Effector memory CD4-positive, alpha-beta T cell (primary cell): ENCODE measurements around the gene AGTR1.

Experiments
- DNase-seq, 3 donors: peaks; one replicate each; pipeline ENCODE4 v3.0.0-alpha.2; 2020
- H3K27ac ChIP-seq: 2 replicates; pipeline ENCODE4 v1.7.0; 2013; ENCODE audit warnings: mild to moderate bottlenecking, low read length, moderate library complexity; ENCODE audit not compliant: insufficient read depth, poor library complexity, severe bottlenecking
- H3K27me3 ChIP-seq: replicated peaks from 2 replicates; pipeline ENCODE4 v1.7.0; 2013; ENCODE audit warnings: mild to moderate bottlenecking, low read length; ENCODE audit not compliant: insufficient read depth, control insufficient read depth, poor library complexity, severe bottlenecking
- H3K36me3 ChIP-seq: 2 replicates; pipeline ENCODE4 v1.7.0; 2013; ENCODE audit warnings: mild to moderate bottlenecking, low read length, moderate library complexity; ENCODE audit not compliant: control insufficient read depth, insufficient read depth
- H3K4me1 ChIP-seq: 2 replicates; pipeline ENCODE4 v1.7.0; 2013; ENCODE audit warnings: low read length, mild to moderate bottlenecking; ENCODE audit not compliant: control insufficient read depth, insufficient read depth, poor library complexity, severe bottlenecking
- H3K4me3 ChIP-seq: 2 replicates; pipeline ENCODE4 v1.7.0; 2013; ENCODE audit warnings: low read length, low read depth, mild to moderate bottlenecking; ENCODE audit not compliant: insufficient read depth, poor library complexity, severe bottlenecking
- H3K9me3 ChIP-seq: 2 replicates; pipeline ENCODE4 v1.7.0; 2013; ENCODE audit warnings: mild to moderate bottlenecking, low read length, moderate library complexity; ENCODE audit not compliant: control insufficient read depth
- total RNA-seq, 3 donors: gene quantifications; one replicate each; lab custom pipeline; 2026; lab: John Stamatoyannopoulos, UW

Gene AGTR1
- total RNA-seq: 0 reads per million in 3 donors

DNA sequence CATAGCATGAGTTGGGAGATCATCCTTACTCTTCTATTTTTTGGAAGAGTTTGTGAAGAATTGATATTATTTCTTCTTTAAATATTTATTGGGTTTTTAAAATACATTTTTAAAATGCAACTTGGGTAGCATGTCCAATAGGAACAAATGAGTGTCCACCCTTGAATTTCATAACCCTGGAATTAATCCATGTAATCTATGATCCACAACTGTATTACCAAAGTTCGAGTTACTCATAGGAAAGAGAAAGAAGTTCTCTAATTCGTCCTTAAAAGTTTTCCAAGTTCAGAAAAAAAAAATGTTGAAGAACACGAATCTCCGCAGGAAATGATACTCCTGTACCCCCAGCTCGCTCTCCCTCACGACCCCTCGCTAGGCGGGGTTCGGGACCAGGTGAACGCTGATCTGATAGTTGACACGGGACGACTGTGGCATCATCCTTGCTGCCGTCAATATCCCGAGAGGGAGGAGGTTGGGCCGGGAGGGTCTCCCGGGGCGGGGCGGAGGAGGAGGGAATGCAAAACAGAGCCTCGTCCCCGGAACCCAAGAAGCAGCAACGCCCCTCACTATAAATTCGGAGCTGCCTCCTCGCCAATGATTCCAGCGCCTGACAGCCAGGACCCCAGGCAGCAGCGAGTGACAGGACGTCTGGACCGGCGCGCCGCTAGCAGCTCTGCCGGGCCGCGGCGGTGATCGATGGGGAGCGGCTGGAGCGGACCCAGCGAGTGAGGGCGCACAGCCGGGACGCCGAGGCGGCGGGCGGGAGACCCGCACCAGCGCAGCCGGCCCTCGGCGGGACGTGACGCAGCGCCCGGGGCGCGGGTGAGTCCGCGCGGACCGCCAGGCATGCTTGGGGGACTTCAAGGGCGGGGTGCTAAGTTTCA is at the start of gene AGTR1:
TSS of gene AGTR1 (plus strand) at position 598 of the 884 bp plus-strand sequence. CDS start 43,133 bp downstream, outside the sequence.
- Histone ChIP-seq H3K4me1 (no peaks in the 10 kb centered on the region), H3K9me3 (no peaks in the 10 kb centered on the region), H3K27ac (no peak within 1 kb of the TSS), H3K4me3 (no peak within 1 kb of the TSS), H3K27me3 (no peaks in the 10 kb centered on the region), H3K36me3 (no peaks in the 10 kb centered on the region)
- DNase-seq: no peak

- Histone ChIP-seq H3K4me1 (no peaks in the 10 kb centered on the region), H3K27me3 (no peaks in the 10 kb centered on the region), H3K9me3 (no peaks in the 10 kb centered on the region), H3K4me3 (no peak overlapping the region), H3K27ac (no peak overlapping the region), H3K36me3 (no peaks in the 10 kb centered on the region)
- DNase-seq: no peak
Measured at GRCh38 chr3:148648685-148649352, 48.9 kb upstream of the AGTR1 start.

- no peak for DNase-seq
- H3K9me3 ChIP-seq: no peaks in the 10 kb centered on the region
- H3K4me1 ChIP-seq: no peaks in the 10 kb centered on the region
- no peaks in the 10 kb centered on the region for H3K27me3 ChIP-seq
- no peak overlapping the region for H3K4me3 ChIP-seq
- H3K36me3 ChIP-seq: no peaks in the 10 kb centered on the region
- no peak overlapping the region for H3K27ac ChIP-seq
Measured at GRCh38 chr3:148651549-148651948, 46.2 kb upstream of the AGTR1 start.

DNA sequence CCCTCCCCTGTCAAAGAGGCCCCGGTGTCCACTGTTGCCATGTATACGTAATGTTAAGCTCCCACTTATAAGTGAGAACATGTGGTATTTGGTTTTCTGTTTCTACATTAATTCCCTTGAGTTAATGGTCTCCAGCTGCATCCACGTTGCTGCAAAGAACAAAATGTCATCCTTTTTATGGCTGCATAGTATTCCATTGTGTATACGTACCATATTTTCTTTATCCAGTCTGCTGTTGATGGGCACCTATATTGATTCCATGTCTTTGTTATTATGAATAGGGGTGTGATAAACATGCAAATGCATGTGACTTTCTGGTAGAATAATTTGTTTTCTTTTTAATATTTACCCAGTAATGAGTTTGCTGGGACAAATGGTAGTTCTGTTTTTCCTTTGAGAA is 43.3 kb upstream of the AGTR1 start:
- no peak overlapping the region for H3K4me3 ChIP-seq
- no peak for DNase-seq
- H3K4me1 ChIP-seq: no peaks in the 10 kb centered on the region

DNA sequence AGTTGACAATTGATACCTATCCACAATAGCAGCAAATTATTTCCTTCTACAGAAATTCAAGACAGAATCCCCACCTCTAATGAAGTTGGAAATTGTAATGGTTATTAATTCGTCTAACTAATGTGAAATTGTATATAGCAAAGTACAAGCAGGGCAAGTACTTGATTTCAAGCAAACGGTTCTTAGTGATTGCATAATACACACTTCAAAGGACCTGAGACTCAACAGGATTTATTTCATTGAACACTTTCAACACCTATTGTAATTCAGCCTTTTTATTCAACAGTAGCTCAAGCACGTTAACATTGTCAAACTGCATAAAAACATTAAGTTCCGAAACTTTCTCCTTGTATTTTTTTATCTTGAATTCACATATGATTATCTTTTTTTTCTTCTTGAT is 40.2 kb upstream of the AGTR1 start:
- no peak for DNase-seq
- no peaks in the 10 kb centered on the region for H3K27me3 ChIP-seq
- no peaks in the 10 kb centered on the region for H3K36me3 ChIP-seq
- H3K27ac ChIP-seq: no peak overlapping the region
- no peak overlapping the region for H3K4me3 ChIP-seq
- no peaks in the 10 kb centered on the region for H3K9me3 ChIP-seq
- H3K4me1 ChIP-seq: no peaks in the 10 kb centered on the region

More for the DNA sequence above, 43.3 kb upstream of the AGTR1 start:
- Histone ChIP-seq H3K36me3 (no peaks in the 10 kb centered on the region), H3K27me3 (no peaks in the 10 kb centered on the region), H3K9me3 (no peaks in the 10 kb centered on the region), H3K27ac (no peak overlapping the region)

DNA sequence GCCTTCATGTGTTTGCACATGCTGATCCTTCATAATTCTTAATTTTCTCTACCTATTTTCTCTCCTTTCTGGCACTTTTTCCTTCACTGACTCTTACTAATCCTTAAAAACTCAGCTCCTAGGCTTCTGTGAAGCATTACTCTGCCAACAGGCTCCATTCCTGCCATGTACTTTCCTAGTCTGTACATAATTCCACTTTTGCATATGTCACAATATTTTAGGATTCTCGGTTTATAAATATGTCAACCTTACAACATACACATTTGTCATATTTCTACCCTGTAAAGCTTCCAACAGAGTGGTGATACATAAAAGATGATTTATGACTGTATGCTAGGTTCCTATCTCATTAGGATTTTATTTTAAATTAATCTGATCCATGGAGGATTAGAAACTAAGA is 38.2 kb upstream of the AGTR1 start:
- no peaks in the 10 kb centered on the region for H3K4me1 ChIP-seq
- no peak for DNase-seq
- no peaks in the 10 kb centered on the region for H3K27me3 ChIP-seq
- no peaks in the 10 kb centered on the region for H3K36me3 ChIP-seq
- no peak overlapping the region for H3K27ac ChIP-seq
- H3K4me3 ChIP-seq: no peak overlapping the region
- H3K9me3 ChIP-seq: no peaks in the 10 kb centered on the region

DNA sequence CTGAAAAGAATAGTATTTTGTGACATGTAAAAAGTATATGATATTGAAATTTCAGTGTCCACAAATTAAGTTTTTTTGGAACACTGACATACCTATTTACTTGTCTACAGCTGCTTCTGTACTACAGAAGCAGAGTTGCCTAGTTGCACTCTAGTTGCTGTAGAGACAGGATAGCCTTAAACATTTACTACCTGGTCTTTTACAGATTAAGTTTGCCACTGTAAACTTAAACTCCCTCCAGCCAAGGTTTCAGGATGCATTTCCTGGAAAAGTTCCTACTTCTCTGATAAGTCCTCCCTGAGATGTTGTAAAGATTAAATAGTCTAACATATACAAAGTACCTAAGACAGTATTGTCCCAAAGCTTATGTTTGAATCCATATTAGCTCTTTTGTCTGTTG is 17.4 kb upstream of the AGTR1 start:
- H3K9me3 ChIP-seq: no peaks in the 10 kb centered on the region
- H3K36me3 ChIP-seq: no peaks in the 10 kb centered on the region
- no peak for DNase-seq
- H3K27ac ChIP-seq: no peak overlapping the region
- no peak overlapping the region for H3K4me3 ChIP-seq
- no peaks in the 10 kb centered on the region for H3K27me3 ChIP-seq
- H3K4me1 ChIP-seq: no peaks in the 10 kb centered on the region

DNA sequence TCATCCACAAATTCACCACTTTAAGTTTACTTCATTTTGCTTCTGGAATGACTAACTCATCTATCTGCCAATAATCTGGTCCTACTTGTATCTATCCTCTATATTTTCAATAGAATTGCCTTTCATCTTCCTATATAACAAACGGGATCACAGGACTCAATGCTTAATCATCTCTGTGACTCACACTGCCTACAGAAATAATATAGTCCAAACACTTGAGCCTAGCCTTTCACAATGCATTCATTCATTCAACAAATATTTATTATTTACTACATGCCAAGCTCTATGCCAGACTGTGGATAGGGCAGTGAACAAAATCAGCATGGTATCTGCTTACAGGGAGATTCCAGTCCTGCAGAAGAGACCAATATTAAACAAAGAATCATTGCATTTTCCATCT is 16.6 kb upstream of the AGTR1 start:
- Histone ChIP-seq H3K27ac (no peak overlapping the region), H3K4me3 (no peak overlapping the region), H3K27me3 (no peaks in the 10 kb centered on the region), H3K4me1 (no peaks in the 10 kb centered on the region), H3K9me3 (no peaks in the 10 kb centered on the region), H3K36me3 (no peaks in the 10 kb centered on the region)
- no peak for DNase-seq

- no peaks in the 10 kb centered on the region for H3K4me1 ChIP-seq
- H3K36me3 ChIP-seq: no peaks in the 10 kb centered on the region
- H3K4me3 ChIP-seq: no peak overlapping the region
- no peaks in the 10 kb centered on the region for H3K27me3 ChIP-seq
- H3K9me3 ChIP-seq: no peaks in the 10 kb centered on the region
- H3K27ac ChIP-seq: no peak overlapping the region
- DNase-seq: no peak
Measured at GRCh38 chr3:148682997-148683396, 14.7 kb upstream of the AGTR1 start.

- Histone ChIP-seq H3K36me3 (no peaks in the 10 kb centered on the region), H3K27me3 (no peaks in the 10 kb centered on the region), H3K27ac (no peak overlapping the region), H3K4me3 (no peak overlapping the region), H3K9me3 (no peaks in the 10 kb centered on the region), H3K4me1 (no peaks in the 10 kb centered on the region)
- DNase-seq: no peak
Measured at GRCh38 chr3:148694116-148694515, 3.6 kb upstream of the AGTR1 start.
